Parathyroid adenoma (tissue), 2 donors: ENCODE results near the gene FAM83C.

Experiments used
- H2AFZ ChIP-seq: fragments of 300-600 bp; sonication (generic); one replicate; pipeline ENCODE4 v1.7.0; 2017; ENCODE audit warnings: antibody characterized with exemption, mild to moderate bottlenecking
- H3K27ac ChIP-seq: fragments of 300-600 bp; sonication (generic); one replicate; pipeline ENCODE4 v1.7.0; 2017
- H3K27me3 ChIP-seq: fragments of 300-600 bp; sonication (generic); one replicate; pipeline ENCODE4 v1.7.0; 2017; ENCODE audit warnings: low read length; ENCODE audit not compliant: control insufficient read depth, insufficient read depth
- H3K36me3 ChIP-seq: fragments of 300-600 bp; sonication (generic); one replicate; pipeline ENCODE4 v1.7.0; 2017; ENCODE audit warnings: low read length; ENCODE audit not compliant: control insufficient read depth, insufficient read depth
- H3K4me1 ChIP-seq: fragments of 300-600 bp; sonication (generic); one replicate; pipeline ENCODE4 v1.7.0; 2017; ENCODE audit warnings: control low read depth
- H3K4me2 ChIP-seq: fragments of 300-600 bp; sonication (generic); one replicate; pipeline ENCODE4 v1.7.0; 2017; ENCODE audit warnings: low read length
- H3K4me3 ChIP-seq: fragments of 300-600 bp; sonication (generic); one replicate; pipeline ENCODE4 v1.7.0; 2017; ENCODE audit warnings: low read depth, low read length
- H3K79me2 ChIP-seq: fragments of 300-600 bp; sonication (generic); one replicate; pipeline ENCODE4 v1.7.0; 2017; ENCODE audit warnings: control low read depth
- H3K9ac ChIP-seq: fragments of 300-600 bp; sonication (generic); one replicate; pipeline ENCODE4 v1.7.0; 2017; ENCODE audit warnings: mild to moderate bottlenecking
- H3K9me3 ChIP-seq: fragments of 300-600 bp; sonication (generic); one replicate; pipeline ENCODE4 v1.7.0; 2017; ENCODE audit warnings: low read length; ENCODE audit not compliant: control insufficient read depth
- TF ChIP-seq, protein P1 (sequence below): fragments of 300-600 bp; sonication (generic); IDR thresholded peaks from one replicate; pipeline ENCODE4 v1.7.0; 2017; ENCODE audit warnings: antibody characterized with exemption, mild to moderate bottlenecking
- donor health status: primary hyperparathyroidism.

The FAM83C gene

DNA sequence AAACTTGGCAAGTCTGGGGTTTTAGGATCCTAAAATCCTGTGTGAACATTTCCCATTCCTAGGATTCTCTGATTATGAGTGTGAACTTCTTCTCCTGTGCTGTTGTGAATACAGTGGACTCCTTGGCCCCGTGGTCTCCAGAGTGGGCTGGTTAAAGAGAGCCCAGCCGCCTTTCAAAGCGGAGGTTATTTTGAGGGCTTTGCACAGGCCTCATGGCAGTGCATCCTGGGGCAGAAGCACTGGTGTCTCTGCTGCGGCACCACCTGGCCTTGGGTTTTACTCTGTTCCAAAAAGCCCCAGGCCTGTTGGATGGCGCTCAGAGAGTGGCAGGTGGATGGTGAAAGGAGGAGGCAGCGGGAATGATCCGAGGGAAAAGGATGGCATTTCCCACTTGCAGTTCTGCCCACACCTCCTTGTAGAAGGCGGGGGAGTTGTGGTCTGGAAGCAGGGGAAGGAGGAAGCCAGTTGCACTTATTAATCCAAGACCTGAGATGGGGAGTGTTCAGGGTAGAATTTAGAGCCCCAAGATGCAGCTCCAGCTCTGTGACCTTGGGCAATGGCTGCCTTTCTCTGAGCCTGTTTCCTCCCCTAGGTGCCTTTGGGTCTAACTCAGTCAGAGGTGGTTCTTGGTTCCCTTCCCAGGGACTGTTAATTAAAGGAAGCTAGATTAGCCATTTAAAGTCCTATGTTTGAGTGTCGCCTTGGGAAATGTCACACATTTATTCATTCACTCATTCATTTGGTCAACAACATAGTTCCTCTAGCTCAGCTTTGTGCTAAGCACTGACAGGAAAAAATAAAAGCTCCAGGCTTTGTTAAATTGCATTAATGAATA, 43.4 kb downstream of the FAM83C start:
- TF ChIP-seq, protein P1, sequence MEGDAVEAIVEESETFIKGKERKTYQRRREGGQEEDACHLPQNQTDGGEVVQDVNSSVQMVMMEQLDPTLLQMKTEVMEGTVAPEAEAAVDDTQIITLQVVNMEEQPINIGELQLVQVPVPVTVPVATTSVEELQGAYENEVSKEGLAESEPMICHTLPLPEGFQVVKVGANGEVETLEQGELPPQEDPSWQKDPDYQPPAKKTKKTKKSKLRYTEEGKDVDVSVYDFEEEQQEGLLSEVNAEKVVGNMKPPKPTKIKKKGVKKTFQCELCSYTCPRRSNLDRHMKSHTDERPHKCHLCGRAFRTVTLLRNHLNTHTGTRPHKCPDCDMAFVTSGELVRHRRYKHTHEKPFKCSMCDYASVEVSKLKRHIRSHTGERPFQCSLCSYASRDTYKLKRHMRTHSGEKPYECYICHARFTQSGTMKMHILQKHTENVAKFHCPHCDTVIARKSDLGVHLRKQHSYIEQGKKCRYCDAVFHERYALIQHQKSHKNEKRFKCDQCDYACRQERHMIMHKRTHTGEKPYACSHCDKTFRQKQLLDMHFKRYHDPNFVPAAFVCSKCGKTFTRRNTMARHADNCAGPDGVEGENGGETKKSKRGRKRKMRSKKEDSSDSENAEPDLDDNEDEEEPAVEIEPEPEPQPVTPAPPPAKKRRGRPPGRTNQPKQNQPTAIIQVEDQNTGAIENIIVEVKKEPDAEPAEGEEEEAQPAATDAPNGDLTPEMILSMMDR: no peak

GRCh38 chr20:35246723-35247122, 45.5 kb downstream of the FAM83C start:
- no peaks in the 10 kb centered on the region for H3K9me3 ChIP-seq
- no peaks in the 10 kb centered on the region for H3K36me3 ChIP-seq
- TF ChIP-seq, protein P1: no peak

More for the DNA sequence above, 43.4 kb downstream of the FAM83C start:
- Histone ChIP-seq H2AFZ (no peak overlapping the region), H3K4me3 (no peak overlapping the region), H3K9ac (no peak overlapping the region), H3K36me3 (no peaks in the 10 kb centered on the region), H3K79me2 (no peaks in the 10 kb centered on the region), H3K27ac (no peak overlapping the region), H3K27me3 (no peaks in the 10 kb centered on the region), H3K9me3 (no peaks in the 10 kb centered on the region), H3K4me1 (no peaks in the 10 kb centered on the region), H3K4me2 (no peak overlapping the region)

DNA sequence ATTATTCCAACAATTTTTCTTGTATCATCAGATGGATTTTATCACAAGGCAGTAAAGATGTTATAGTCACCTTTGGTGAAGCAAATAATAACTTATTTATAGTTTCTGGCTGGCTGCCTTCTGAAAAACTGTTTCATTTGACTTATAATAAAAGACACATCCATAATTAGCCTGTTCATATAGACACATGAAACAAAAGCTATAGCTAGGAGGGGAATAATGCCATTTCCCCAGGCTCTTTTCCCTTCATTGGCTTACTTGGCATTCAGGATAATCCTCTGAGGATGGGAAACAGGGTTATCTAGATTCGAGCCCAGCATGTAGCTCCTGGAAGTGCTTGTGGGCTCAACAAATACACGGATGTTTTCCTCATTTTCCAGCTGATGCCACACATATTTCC, 48.2 kb downstream of the FAM83C start:
- no peaks in the 10 kb centered on the region for H3K27me3 ChIP-seq
- H3K79me2 ChIP-seq: peaks cover 10% of the 10 kb centered on the region
- H2AFZ ChIP-seq: no peak overlapping the region
- no peak overlapping the region for H3K27ac ChIP-seq
- no peaks in the 10 kb centered on the region for H3K36me3 ChIP-seq
- no peaks in the 10 kb centered on the region for H3K9me3 ChIP-seq
- H3K4me3 ChIP-seq: no peak overlapping the region
- TF ChIP-seq, protein P1: no peak
- no peaks in the 10 kb centered on the region for H3K4me1 ChIP-seq
- no peak overlapping the region for H3K9ac ChIP-seq
- no peak overlapping the region for H3K4me2 ChIP-seq

More at GRCh38 chr20:35246723-35247122, 45.5 kb downstream of the FAM83C start:
- Histone ChIP-seq H3K27me3 (no peaks in the 10 kb centered on the region), H3K9ac (no peak overlapping the region), H3K4me3 (no peak overlapping the region), H2AFZ (no peak overlapping the region), H3K4me2 (no peak overlapping the region), H3K79me2 (no peaks in the 10 kb centered on the region), H3K27ac (no peak overlapping the region), H3K4me1 (no peaks in the 10 kb centered on the region)

DNA sequence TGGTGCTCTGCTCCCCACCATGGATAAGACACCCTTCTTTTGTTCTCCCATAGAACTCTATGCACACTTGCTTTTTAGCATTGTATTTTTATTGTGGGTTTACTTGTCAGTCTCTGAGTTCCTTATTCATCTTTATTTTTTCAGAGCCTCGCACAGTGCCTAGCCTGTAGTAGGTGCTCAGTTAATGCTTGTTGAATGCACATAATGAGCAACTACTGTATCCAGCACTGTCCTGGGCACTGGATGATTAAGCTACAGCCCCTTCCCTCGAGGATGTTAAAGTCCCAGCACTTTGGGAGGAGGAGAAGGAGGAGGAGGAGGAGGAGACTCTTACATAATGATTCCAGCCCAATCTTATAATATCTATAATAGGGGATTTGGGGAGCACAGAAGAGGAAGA, 48.9 kb downstream of the FAM83C start:
- H3K27me3 ChIP-seq: no peaks in the 10 kb centered on the region
- no peaks in the 10 kb centered on the region for H3K36me3 ChIP-seq
- H3K4me1 ChIP-seq: no peaks in the 10 kb centered on the region
- no peak overlapping the region for H3K4me2 ChIP-seq
- TF ChIP-seq, protein P1: no peak
- peaks cover 10% of the 10 kb centered on the region for H3K79me2 ChIP-seq
- no peak overlapping the region for H3K27ac ChIP-seq
- H3K9me3 ChIP-seq: no peaks in the 10 kb centered on the region
- no peak overlapping the region for H3K4me3 ChIP-seq
- H2AFZ ChIP-seq: no peak overlapping the region
- no peak overlapping the region for H3K9ac ChIP-seq
